ENCODE data around the gene RAB21. TPM values are rescaled to one million over a fixed set of nuclear protein-coding genes. Genes with fewer than 3 reads are reported as not detected.

RAB21 gene
- polyA plus RNA-seq, 2 donors: 11.1 to 24.7 TPM

Other genes starting within 250 kb of the RAB21 start
- 10 to 100 TPM; 15.5 to 24.7 TPM for gene ZFC3H1, start 91.0 kb upstream of the RAB21 start, polyA plus RNA-seq
- gene THAP2, start 90.6 kb upstream of the RAB21 start, polyA plus RNA-seq: 1 to 10 TPM; 3.6 to 5.7 TPM
- 10 to 100 TPM; 15.5 to 32.1 TPM for gene TMEM19, start 68.8 kb upstream of the RAB21 start, polyA plus RNA-seq
- gene TBC1D15, start 84.9 kb downstream of the RAB21 start, polyA plus RNA-seq: 10 to 100 TPM; 12.3 to 14.7 TPM
- not detected for gene TPH2, start 184.0 kb downstream of the RAB21 start, polyA plus RNA-seq